Calu3 (cell line): ENCODE measurements around the gene GALNT14. TPM values are rescaled to one million over a fixed set of nuclear protein-coding genes. Genes with fewer than 3 reads are reported as not detected.

ENCODE experiments used
- BruUV-seq: library from RNA; stranded (reverse); fragments of 400-500 nt; replicated peaks from 2 replicates; lab custom pipeline; 2021; lab: Mats Ljungman, UMichigan
- CTCF ChIA-PET: fragments of 300-600 bp; sonication (Branson Sonifier 250); formaldehyde crosslinking; loops from one replicate; lab custom pipeline; 2022; ENCODE audit warnings: antibody characterized with exemption; lab: Charles Lee
- DNase-seq: peaks from one replicate; pipeline ENCODE4 v3.0.0; 2022
- H3K27ac Mint-ChIP-seq: one replicate; pipeline ENCODE4 v1.8.0; 2022; ENCODE audit warnings: mixed read lengths; ENCODE audit not compliant: unreplicated experiment
- H3K27me3 Mint-ChIP-seq: one replicate; pipeline ENCODE4 v1.8.0; 2022; ENCODE audit warnings: mixed read lengths; ENCODE audit not compliant: unreplicated experiment
- H3K36me3 Mint-ChIP-seq: one replicate; pipeline ENCODE4 v1.8.0; 2022; ENCODE audit warnings: mild to moderate bottlenecking, moderate library complexity, mixed read lengths; ENCODE audit not compliant: insufficient read depth, unreplicated experiment
- H3K4me1 Mint-ChIP-seq: one replicate; pipeline ENCODE4 v1.8.0; 2022; ENCODE audit warnings: mild to moderate bottlenecking, low read depth, mixed read lengths; ENCODE audit not compliant: unreplicated experiment
- H3K4me3 Mint-ChIP-seq: one replicate; pipeline ENCODE4 v1.8.0; 2022; ENCODE audit warnings: mild to moderate bottlenecking, low read depth, moderate library complexity, mixed read lengths; ENCODE audit not compliant: unreplicated experiment
- H3K9me3 Mint-ChIP-seq: one replicate; pipeline ENCODE4 v1.8.0; 2022; ENCODE audit warnings: low read depth, mixed read lengths; ENCODE audit not compliant: unreplicated experiment
- intact Hi-C: fragments of 100-400 bp; cut with micrococcal nuclease; formaldehyde crosslinking; loops from one replicate; pipeline ENCODE4 v1.10.0; 2022; ENCODE audit not compliant: unreplicated experiment
- total RNA-seq: library from RNA; stranded (reverse); gene quantifications from 2 replicates; pipeline ENCODE4 v1.2.3, GENCODE V29; 2022
- TF ChIP-seq, protein P1 (sequence below): fragments of 200-600 bp; IDR thresholded peaks from one replicate; pipeline ENCODE4 v1.8.0; 2022; ENCODE audit warnings: antibody characterized with exemption; ENCODE audit not compliant: unreplicated experiment

Gene GALNT14
- total RNA-seq, 1 experiment from 2014 or later: 61.9 TPM

DNA sequence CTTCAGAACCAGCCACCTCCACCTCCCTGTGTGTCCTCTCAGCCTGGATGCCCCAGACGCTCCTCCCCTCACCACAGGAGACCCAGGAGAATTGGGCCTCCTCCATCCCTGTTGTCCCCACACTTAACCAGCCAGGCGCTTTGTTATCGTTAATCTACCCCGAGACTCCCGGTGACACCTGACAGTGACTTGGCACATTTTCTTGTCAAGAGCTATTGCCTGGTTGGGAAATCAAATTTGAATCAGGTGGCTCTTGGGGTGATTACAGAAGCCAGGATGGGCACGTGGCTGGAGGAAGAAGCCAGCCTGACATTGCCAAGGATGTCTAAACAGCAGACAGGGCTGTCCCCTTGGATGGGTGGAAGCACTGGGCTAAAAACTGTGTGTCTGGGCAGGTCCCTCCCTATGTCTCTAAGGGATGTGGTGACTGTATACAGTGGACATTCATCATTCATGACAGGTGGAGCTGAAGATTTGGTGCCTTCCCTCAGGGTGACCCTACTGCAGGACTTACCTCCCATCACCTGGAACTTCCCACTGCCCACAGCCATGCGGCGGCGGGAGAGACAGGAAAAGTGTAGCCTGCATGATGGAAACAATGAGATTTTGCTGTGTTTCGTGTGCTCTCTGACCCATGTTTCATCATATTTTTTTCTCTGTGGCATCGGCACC, 173.8 kb downstream of the GALNT14 start:
- Mint-ChIP-seq H3K27ac (no peak overlapping the region), H3K4me1 (peaks cover 12% of the 10 kb centered on the region), H3K9me3 (no peaks in the 10 kb centered on the region), H3K36me3 (peaks cover 4% of the 10 kb centered on the region), H3K4me3 (no peak overlapping the region), H3K27me3 (no peaks in the 10 kb centered on the region)
- intact Hi-C loops: no loop called here
- no peak for DNase-seq
- CTCF ChIA-PET: no interaction called here
- TF ChIP-seq, protein P1, sequence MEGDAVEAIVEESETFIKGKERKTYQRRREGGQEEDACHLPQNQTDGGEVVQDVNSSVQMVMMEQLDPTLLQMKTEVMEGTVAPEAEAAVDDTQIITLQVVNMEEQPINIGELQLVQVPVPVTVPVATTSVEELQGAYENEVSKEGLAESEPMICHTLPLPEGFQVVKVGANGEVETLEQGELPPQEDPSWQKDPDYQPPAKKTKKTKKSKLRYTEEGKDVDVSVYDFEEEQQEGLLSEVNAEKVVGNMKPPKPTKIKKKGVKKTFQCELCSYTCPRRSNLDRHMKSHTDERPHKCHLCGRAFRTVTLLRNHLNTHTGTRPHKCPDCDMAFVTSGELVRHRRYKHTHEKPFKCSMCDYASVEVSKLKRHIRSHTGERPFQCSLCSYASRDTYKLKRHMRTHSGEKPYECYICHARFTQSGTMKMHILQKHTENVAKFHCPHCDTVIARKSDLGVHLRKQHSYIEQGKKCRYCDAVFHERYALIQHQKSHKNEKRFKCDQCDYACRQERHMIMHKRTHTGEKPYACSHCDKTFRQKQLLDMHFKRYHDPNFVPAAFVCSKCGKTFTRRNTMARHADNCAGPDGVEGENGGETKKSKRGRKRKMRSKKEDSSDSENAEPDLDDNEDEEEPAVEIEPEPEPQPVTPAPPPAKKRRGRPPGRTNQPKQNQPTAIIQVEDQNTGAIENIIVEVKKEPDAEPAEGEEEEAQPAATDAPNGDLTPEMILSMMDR: no peak
- BruUV-seq: no TSS peak

DNA sequence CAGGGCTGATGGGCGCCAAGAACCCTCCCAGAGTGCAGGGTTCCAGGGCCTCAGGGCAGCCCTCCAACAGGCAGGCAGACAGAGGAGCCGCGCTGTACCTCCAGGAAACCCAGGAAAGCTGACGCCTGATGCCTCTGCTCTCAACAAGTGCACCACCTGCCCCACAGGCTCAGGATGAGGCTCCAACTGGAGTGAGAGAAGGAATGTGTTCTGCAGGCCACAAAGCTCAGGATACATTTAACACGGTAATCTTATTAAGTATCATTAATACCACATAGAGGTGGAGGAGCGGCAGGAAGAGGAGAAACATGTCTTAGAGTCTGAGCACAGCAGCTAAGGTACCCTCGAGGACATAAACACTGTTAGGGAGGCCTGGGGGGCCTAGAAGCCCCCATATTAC, 175.1 kb downstream of the GALNT14 start:
- no TSS peak for BruUV-seq
- intact Hi-C loops: no loop called here
- Mint-ChIP-seq H3K4me1 (no peaks in the 10 kb centered on the region), H3K4me3 (no peak overlapping the region), H3K36me3 (no peaks in the 10 kb centered on the region), H3K27ac (no peak overlapping the region), H3K27me3 (no peaks in the 10 kb centered on the region), H3K9me3 (no peaks in the 10 kb centered on the region)
- DNase-seq: no peak
- TF ChIP-seq, protein P1: no peak
- CTCF ChIA-PET: interaction anchor here (0.6 kb wide), 1 partner anchor 45 kb away, joined by 8 read pairs; no protein-coding TSS in a partner anchor

DNA sequence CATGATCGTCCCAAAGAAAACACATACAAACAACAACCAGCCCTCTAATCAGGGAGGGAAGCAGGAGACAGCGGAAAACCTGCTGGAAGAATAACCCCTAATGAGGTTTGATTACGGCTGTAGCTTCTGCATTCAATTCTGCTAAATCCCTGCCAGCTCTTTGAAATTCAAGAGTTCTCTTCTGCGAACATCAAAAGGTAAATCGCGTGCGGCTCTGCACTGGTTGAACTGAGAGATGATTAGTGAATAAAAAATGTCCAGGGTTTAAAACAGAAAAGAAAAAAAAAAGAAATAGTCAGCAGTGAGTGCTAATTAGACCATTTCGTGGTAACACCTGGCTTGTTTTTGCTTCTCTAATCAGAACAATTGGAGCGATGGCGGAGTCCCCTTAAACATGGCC, 178.0 kb downstream of the GALNT14 start:
- TF ChIP-seq, protein P1: no peak
- no peak for DNase-seq

DNA sequence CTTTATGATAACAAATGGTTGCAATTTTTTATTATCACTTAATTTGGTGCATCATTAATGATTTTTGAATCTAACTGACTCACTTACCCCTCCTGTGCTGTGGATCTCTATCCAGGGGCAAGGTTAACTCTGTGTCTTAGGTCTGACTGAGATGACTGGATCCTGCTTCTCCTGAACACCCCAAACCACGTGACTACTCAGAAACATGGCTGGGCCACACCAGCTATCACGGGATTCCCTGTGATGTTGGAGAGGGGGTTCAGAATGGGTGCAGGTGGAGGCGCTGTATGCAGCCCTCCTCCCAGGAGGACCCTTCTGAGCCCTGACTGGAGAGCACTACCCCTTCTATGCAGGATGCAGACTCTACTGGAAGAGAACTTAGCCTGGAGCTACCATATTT, 178.6 kb downstream of the GALNT14 start:
- TF ChIP-seq, protein P1: no peak
- no peaks in the 10 kb centered on the region for H3K4me1 Mint-ChIP-seq
- DNase-seq: no peak
- H3K27ac Mint-ChIP-seq: no peak overlapping the region
- no peaks in the 10 kb centered on the region for H3K36me3 Mint-ChIP-seq
- intact Hi-C loops: no loop called here
- BruUV-seq: no TSS peak
- no peak overlapping the region for H3K4me3 Mint-ChIP-seq
- H3K27me3 Mint-ChIP-seq: no peaks in the 10 kb centered on the region
- H3K9me3 Mint-ChIP-seq: no peaks in the 10 kb centered on the region
- CTCF ChIA-PET: interaction anchor here (1.1 kb wide), 1 partner anchor 1973 kb away, joined by 3 read pairs; no protein-coding TSS in a partner anchor

More for the DNA sequence above, 178.0 kb downstream of the GALNT14 start:
- Mint-ChIP-seq H3K4me1 (no peaks in the 10 kb centered on the region), H3K4me3 (no peak overlapping the region), H3K36me3 (no peaks in the 10 kb centered on the region), H3K27me3 (no peaks in the 10 kb centered on the region), H3K9me3 (no peaks in the 10 kb centered on the region), H3K27ac (no peak overlapping the region)
- BruUV-seq: no TSS peak
- CTCF ChIA-PET: interaction anchor here (1.1 kb wide), 1 partner anchor 1972 kb away, joined by 3 read pairs; no protein-coding TSS in a partner anchor
- intact Hi-C loops: no loop called here
